Measurements from ENCODE around the gene NOTCH4.
A peak's percentile ranks its signal among the peaks of the same experiment; 100 is the strongest.

The NOTCH4 gene

GRCh38 chr6:32154514-32155161 lies 69.2 kb downstream of the NOTCH4 start:
- DNase-seq: peak in 1 of 2 experiments; percentile 52

GRCh38 chr6:32153564-32154513 lies 70.0 kb downstream of the NOTCH4 start, which contains the start of gene PPT2:
TSS of gene PPT2 (plus strand) at chr6:32154141. CDS start at chr6:32154595, 454 bp downstream.
- DNase-seq: peak; percentile 31 to 83

- DNase-seq: no peak
These were observed 70.9 kb downstream of the NOTCH4 start for GRCh38 chr6:32152769-32153563.

- no peak for DNase-seq
These were observed 71.8 kb downstream of the NOTCH4 start, which contains the start of gene PRRT1 for GRCh38 chr6:32151863-32152768. TSS of gene PRRT1 (minus strand) at chr6:32151939. CDS start at chr6:32151827, 112 bp downstream.

- peak; percentile 66 to 79 for DNase-seq
These were observed 72.5 kb downstream of the NOTCH4 start for GRCh38 chr6:32151181-32151862.

- no peak for DNase-seq
These were observed 73.7 kb downstream of the NOTCH4 start for GRCh38 chr6:32149932-32150870.

GRCh38 chr6:32149092-32149755 lies 74.6 kb downstream of the NOTCH4 start:
- DNase-seq: no peak

GRCh38 chr6:32148289-32149091 lies 75.4 kb downstream of the NOTCH4 start:
- no peak for DNase-seq

- DNase-seq: no peak
These were observed 76.3 kb downstream of the NOTCH4 start for GRCh38 chr6:32147401-32148132.

GRCh38 chr6:32146687-32147086 lies 77.2 kb downstream of the NOTCH4 start:
- DNase-seq: no peak

- no peak for DNase-seq
These were observed 77.6 kb downstream of the NOTCH4 start for GRCh38 chr6:32146287-32146686.

Measured in cerebellar nuclear complex (tissue), 1 donor.